Stimulated activated CD8-positive, alpha-beta memory T cell treated with anti-CD3 and anti-CD28 coated beads, Interleukin-12 subunit alpha, Interleukin-12 subunit beta, amount 100 ng/mL, for 24 hours (primary cell): Measurements from ENCODE around the gene SDK1.

ENCODE experiments used
- DNase-seq: peaks from one replicate; pipeline ENCODE4 v3.0.0-alpha.2; 2020; ENCODE audit errors: extremely low read depth

Gene SDK1

DNA sequence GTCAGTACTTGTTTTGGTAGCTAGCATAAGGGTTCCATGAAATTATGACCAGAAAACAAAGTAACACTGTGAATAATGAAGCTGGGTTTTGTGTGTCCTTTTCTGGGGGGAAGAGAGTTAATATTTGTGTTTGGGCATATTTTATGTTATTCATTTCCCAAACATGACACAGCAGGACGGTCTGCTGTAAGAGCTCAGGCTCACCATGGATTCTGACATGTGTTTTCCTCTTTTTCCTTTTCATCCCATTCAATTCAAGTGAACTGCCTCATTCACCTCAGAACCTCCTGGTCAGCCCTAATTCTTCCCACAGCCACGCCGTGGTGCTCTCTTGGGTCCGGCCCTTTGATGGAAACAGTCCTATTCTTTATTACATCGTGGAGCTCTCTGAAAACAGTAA, 685.9 kb downstream of the SDK1 start:
- DNase-seq: no peak

DNA sequence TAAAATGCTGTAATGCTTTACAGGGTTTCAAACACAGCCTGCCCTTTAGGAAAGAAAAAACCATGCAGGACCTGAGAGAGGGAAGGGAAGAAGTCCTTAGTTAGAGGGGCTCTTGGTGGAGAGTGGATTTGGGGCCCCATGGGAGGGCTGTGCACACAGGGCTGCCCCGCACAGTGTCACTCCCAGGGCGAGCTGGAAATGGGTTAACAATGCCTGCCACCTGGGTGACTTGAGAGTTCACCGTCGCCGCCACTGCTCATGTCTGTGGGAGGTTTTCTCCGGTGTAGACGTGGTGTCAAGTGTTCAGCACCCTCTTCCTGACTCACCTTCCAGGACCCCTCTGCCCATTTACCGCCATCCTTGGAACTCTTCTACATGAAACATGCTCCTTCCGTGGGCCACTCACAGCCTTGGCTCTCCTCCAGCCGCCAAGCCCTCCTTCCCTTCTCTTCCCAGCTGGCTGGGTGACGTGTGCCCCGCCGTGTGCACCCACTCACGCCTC, 686.4 kb downstream of the SDK1 start:
- no peak for DNase-seq

DNA sequence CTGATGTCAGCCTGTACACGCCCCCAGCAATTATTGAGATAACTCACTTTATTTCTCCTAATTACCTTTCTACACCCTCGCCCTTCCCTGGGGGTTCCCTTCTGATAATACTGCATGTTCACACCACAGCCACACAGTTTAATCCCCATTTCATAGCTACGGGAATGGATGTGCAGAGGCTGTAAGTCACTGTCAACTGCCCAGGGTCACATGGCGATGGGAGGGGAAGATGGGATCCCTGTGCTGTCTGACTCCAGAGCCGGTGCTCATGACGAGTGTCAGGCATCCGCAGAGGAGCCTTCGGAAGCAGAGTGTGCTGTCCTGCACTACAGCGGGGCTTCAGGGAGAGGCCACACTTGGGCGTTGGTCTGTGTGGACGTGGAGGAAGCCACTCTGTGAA, 688.7 kb downstream of the SDK1 start:
- DNase-seq: no peak

DNA sequence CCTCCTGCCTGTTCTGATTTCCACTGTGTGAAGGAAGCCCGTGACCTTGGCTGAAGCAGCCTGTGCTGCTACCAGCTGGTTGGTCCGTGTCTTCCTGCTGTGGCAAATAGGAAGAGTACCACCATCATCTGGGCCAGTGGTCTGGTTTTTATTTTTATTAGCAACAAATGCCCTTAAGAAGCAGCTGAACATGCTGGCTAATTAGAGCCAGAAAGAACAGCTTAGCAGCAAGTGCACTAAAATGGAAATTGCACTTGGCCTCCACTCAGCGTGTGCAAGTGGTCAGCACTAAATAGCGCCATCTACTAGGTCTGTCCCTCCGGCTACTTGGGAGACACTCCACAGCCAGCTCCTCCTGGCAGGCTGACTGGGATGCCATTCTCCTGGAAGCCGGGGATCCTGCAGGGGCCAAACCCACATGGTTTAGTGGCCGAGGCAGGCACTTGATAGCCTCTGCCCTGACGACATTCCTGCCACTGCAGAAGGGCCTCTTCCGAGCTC, 690.7 kb downstream of the SDK1 start:
- no peak for DNase-seq

DNA sequence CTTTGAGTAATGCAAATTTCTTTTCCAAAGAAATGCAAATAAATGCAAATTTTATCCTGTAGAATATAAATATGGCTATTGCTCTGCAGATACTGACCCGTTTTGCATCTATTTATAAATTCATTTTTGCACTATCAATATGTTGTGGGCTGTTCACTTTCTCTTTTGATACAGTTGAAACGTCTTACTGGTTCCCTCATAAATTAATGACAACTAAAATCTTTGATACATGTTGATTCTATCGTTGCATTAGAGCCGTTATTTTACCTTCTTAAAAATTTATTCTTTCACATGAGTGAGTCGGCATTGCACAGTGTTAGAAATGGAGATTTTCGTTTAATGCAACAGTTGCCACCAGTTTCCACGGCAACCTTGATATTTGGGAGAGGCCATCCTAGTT, 691.8 kb downstream of the SDK1 start:
- no peak for DNase-seq

DNA sequence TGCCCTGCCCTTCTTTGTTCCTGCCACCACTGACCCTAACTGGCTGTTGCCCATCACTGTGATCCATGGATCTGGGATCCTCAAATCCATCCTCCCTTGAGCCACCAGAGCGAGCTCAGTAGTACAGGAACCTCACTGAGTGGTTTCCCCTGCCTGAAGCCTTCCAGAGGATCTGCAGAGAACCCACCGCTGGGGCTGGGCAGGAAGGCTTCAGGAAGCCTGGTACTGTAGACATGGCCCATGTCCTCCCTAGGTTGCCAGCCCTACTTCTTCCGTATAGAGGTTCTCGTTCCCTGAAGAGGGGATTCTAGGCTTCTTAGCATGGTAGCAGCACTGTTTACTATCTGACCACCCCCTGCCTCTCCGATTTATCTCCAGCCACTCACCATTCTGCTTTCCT, 693.7 kb downstream of the SDK1 start:
- DNase-seq: no peak

DNA sequence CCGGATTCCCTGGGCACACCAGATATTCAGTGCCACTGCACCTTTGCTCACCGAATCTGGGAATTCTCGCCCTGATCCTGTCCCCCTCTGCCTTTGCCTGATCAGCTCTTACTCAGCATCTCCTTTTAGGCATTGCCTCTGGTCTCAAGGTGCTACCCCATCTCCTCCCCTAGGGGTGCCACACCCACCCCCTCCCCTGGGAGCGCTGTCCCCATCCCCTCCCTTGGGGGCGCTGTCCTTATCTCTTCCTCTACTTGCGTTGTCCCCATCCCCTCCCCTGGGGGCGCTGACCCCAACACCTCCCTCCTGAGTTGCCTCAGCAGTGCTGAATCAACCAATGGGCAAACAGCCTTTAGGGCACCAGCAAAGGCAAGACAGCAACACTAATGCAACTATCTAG, 694.1 kb downstream of the SDK1 start:
- no peak for DNase-seq

DNA sequence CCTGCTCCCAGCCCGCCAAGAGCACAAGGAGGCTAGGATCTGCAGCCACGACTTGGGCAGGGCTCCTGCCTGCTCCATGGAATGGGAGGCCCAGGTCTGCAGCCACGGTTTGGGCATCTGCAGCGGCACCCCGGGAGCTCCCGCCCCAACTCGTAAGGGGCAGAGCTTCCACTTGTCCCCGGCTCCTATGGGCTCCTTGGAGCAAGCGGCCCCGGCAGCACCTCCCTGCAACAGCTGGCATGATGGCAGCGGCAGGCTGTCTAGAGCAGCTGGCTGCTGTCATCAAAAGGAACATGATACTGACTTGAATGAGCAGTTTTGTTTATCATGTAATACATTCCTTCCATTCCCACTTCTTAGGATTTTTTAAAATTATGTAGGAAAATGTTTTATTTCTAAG, 697.0 kb downstream of the SDK1 start:
- DNase-seq: no peak

DNA sequence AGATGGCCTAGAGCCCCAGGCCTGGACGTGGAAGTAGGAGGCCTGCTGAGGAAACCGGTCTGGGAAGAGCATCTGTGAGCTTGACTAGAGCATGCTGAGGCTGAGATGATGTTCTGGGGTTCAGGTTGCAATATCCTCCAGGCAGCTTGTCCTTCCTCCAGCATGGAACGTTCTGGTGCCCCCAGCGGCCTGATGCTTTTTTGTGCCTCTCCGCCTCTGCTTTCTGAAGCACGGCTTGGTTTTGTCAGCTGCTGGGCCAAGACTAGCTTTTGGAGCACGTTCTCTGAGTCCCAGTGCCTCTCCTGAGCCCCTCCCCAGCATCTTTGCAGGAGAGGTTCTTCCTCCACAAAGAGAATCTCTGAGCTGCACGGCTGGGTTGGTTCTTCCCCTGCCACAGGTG, 699.1 kb downstream of the SDK1 start:
- no peak for DNase-seq

DNA sequence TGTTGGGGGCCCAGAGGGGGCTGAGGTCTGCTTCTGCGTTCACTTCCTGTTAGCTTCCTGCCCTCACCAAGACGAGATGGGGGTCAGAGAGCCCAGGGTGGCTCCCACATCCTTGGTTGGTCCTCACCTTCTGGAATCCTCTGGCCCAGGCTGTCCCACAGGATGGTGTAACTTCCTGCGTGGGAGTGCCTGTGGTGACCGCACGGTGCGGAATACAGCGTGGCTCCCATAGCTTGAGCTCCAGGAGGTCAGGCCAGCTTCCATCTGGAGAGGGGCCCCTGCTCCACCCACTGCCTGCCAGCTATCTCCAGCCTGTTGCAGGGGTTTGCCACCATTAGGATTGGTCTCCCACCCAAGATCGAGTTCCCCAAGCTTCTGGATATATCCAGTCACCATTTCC, 699.9 kb downstream of the SDK1 start:
- no peak for DNase-seq

DNA sequence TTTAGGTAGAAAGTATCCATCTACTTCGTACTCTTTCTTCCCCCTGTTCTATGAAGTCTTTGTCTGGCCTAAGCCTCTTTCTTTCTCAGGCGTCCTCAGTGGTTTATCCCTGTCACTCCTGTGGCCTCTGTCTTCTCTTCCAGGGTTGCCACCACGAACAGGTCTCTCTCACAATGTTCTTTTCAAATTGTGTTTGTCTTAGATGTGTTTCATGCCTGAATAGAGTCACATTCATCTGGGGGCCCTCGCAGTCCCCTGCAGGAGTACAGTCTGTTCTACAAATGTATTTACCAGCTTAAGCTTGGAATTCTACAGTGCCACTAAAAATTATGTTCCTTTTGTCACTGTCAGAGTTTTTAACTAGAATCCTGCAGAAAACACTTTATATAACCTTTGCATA, 700.7 kb downstream of the SDK1 start:
- DNase-seq: no peak

DNA sequence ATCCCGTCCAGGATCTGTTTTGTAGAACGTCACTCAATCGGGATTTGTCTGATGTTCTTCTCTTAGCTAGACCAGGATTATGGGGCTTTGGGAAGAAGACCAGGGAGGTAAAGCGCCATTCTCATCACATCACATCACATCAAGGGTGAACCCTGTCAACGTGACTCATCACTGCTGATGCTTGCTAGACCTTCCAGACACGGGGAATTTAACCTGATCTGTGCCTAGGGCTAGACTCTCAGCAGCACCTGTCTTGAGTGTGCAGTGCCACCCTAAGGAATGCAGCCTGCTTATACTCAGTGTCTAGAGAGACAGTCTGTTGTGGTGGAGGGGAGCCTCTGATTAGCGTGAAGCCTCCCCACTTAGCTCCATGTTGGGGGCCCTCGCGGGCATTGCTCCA, 702.5 kb downstream of the SDK1 start:
- no peak for DNase-seq

DNA sequence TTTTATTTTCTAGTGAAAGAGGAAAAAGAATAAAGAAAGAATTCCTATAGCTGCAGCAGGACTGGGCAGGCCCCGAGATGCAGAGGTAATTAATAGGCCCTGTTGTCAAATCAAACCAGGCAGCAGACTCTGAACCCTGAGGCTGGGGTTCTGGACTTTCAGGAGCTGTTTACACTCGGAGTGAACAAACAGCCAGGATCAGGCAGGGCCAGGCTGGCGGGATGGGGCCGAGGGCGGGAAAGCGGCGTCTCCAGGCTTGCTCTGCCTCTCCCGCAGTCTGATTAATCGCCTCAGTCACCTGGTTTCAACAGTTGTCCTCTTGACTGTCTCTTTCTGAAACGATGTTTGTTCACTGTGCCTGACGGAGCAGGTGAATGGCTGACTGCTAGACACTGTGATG, 705.6 kb downstream of the SDK1 start:
- DNase-seq: no peak

DNA sequence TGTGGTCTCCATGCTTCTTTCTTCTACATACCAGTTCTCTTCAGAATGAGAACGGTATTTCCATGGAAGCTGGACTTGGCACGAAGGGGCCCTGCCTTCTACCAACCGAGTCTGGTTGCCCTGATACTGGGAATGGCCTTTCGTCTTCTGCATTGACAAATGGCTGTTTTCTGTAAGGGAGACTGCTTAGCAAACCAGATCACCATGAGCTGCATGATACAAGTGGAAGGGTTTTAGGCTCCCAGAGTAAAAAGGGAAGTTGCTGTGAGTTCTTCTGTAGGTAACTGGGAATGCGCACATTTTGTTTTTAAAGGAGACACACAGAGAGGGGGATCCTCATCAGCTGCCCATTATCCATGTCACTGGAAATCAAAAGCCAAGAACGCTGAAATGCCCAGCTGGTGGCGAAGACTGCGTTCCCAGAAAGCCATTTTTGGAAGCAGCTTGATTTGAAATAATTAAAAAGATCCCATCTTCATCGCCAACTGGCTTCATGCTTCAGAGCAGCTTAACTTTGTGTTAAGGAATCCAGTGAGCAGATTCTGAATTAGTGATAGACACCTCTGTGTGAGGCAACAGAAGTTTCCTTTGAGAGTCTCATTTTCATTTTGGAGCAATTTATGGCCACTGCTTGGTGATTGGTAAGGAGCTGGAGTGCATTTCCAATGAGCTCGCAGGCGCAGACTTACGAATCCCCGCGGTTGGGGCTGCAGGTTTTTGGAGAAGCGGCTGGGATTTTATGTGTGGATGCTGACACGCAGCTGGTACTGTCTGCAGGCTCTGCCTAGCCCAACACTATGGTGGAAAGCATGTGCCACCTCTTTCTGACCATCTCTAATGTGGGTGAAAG, 708.4 kb downstream of the SDK1 start:
- no peak for DNase-seq

DNA sequence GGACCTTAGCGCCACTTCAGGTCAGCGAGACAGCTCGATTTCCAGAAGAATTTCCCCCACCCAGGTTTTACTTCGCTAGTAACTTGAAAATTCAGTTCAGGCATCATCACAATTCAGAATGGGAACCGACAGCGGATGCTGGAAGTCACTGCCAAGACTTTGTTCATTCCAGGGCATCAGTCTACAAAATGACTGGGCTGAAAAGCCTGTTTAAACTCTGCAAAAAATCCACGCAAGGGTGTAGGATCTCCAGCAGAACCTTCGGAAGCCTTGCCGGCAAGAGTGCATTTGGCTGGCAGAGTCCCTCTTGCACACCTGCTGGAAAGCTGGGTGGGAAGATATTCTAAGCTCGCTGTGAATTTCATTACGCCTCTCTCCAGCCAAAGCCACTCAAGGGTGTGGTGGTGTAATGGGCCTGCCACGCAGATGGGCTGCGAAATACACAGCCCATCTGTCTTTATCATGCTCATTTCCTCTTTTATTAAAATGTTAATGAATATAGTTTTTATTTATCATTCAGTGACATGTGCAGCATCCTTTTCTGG, 709.1 kb downstream of the SDK1 start:
- DNase-seq: no peak

DNA sequence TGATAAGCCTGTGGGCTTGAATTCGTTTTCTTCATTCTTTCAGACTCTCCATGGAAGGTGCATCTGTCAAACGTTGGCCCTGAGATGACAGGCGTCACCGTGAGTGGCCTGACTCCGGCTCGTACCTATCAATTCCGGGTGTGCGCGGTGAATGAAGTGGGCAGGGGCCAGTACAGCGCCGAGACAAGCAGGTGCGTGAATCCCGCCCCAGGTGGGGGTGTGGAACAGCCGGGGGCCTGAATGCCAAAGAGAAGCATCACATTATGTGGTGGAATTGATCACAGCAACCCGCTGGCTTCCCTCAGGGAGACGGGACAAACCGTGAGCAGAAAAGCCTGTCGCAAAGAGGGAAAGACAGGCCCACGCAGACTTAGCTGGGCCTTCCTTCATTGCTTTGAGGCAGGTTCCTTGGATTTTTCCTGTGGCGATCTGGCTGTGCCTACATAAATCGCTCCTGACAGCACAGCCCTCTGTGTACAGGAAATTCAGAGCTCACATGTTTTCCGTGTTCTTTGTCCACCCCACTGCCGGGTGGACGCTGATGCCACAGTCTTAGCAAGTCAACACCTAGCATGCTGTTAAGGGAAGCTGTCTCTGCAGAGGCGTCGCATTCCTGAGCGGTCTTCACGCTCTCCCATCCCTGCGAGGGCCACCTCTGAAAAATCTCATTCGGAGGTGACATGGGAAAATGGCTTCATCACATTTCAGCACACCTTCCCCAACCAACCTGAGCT, 710.0 kb downstream of the SDK1 start:
- no peak for DNase-seq

DNA sequence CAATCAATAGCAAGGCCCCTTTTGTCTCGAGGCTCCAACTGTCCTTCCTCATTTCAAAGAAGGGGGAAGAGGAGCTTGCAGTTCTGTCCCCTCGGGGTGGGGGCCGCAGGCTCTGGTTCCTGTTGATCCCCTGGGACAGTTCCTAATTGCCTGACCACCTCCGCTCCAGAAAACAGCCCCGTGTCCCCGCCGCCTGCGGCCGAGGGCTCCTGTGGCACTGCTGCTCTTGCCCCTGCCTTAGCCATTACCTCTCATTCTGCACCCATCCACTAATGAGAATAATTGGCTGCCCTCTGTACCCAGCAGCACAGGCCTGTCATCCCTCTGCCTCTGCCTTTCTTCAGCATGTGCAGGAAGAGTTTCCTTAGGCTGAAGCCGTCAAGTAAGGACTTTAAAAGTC, 712.7 kb downstream of the SDK1 start:
- DNase-seq: no peak

DNA sequence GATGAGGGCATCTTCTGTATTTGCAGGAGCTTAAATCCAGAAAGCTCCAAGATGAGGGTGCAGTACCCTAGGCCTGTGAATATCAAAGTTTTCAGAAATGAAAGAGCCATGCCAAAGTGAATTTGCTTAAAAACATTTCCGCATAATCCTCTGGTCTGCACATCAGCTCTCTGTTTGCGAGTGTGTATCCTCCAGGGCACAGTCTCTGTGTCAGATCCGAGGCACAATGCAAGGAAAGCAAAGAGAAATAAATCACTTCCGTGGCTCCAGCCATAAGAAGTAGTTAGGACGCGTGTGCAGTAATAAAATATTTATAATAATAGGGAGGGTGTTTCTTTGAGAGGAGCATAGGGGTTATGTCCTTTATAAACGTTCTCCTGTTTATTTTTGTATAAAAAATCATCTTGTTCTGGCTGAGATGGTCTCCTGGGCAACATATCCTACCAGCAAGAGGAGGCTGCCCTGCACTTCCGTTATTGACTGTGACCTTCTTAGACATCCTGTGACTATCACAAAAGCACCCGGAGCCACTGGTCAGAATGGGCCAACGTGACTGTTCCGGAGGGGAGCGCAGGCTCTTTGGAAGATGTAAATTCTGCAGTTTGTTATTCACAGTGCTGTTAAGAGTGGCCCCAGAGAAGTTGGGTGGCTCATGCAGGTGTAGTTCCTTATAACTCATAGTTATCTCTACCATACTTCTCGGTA, 713.4 kb downstream of the SDK1 start:
- no peak for DNase-seq

DNA sequence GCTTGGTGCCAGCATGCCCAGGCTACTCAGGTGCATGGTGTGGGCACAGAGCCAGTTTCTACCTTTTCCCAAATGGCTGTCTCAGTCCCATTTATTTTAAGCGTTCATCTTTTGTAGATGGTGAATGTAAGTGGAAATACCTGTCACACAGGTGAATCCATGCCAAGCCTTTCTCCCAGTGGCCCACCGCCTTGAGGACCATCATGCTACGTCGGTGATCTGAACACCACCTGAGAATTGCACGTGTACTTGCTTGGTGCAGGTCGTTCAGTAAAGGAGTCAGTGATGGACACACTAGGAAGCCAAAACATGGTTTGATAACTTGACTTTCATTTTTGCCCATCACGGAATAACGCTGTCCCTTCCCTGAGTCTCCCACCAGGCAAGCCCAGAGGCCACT, 714.3 kb downstream of the SDK1 start:
- no peak for DNase-seq

DNA sequence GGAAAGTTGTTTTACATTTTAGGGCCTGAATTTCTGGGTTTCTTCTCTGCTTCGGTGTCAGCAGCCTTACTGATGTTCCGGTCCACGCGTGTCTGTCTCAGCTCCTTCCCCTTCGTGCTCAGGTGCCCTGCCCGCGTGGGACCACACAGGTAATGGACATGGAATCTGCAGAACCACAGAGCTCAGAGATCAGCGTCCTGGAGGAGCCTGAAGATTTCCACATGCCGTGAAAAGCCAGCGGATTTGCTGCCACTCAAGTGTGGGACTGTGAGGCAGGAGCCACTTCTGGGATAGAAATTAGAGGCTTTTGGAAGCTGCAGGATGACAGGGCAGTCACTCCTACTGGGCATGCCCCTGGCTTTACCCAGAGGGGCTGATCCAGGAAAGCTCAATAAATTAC, 714.9 kb downstream of the SDK1 start:
- no peak for DNase-seq

DNA sequence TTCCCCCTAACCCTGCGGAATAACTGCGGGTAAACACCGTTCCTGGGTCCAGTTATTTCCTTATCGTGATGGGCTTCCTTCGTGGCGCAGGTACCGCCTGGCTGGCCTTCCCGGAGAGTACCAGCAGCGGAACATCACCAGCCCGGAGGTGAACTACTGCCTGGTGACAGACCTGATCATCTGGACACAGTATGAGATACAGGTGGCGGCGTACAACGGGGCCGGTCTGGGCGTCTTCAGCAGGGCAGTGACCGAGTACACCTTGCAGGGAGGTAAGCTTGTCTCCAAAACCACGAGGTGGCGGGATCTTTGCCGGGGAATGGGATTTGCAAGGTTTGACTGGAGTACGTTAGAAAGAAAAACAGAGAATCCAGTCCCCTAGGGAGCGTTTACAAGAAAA, 716.0 kb downstream of the SDK1 start:
- DNase-seq: no peak

DNA sequence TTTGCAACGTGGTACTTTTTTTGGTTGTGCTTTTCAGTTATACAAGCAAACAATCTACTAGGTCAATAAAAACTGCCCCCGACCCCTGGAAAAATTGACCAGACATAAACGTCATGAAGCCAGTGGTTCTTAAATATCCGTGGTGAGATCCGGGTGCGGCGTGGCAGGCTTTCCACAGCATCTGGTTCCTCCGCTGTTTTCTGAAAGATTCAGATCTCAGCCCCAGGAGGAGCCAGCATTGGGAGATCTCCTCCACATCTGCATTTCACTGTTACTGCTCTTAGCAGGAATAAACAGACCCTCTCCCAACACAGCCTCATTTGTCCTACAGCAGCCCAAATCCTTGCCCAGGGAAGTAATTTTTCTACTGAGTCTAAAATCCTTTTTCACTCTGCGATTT, 716.7 kb downstream of the SDK1 start:
- no peak for DNase-seq
